Activated CD4-positive, alpha-beta memory T cell treated with anti-CD3 and anti-CD28 coated beads, Interleukin-2, amount 10 ng/mL, durations not matched to agents 7 days and 5 days (primary cell): Measurements from ENCODE around the gene SNRNP200. TPM values are rescaled to one million over a fixed set of nuclear protein-coding genes. Genes with fewer than 3 reads are reported as not detected.

Experiments used
- CTCF ChIA-PET: fragments of 350-600 bp; sonication (Branson Sonifier 250); formaldehyde crosslinking; loops from one replicate; lab custom pipeline; 2021; ENCODE audit warnings: antibody characterized with exemption, inconsistent platforms; lab: Charles Lee
- POLR2A ChIA-PET: fragments of 350-600 bp; sonication (Branson Sonifier 250); formaldehyde crosslinking; loops from one replicate; lab custom pipeline; 2021; ENCODE audit warnings: antibody characterized with exemption; lab: Charles Lee
- DNase-seq: peaks from one replicate; pipeline ENCODE4 v3.0.0-alpha.2; 2020
- H3K27ac Mint-ChIP-seq: one replicate; pipeline ENCODE4 v1.8.0; 2021; ENCODE audit warnings: mild to moderate bottlenecking, mixed read lengths
- H3K27me3 Mint-ChIP-seq: one replicate; pipeline ENCODE4 v1.8.0; 2021; ENCODE audit warnings: mixed read lengths
- H3K36me3 Mint-ChIP-seq: one replicate; pipeline ENCODE4 v1.8.0; 2021; ENCODE audit warnings: low read depth, mixed read lengths
- H3K4me1 Mint-ChIP-seq: one replicate; pipeline ENCODE4 v1.8.0; 2021; ENCODE audit warnings: mixed read lengths
- H3K4me3 Mint-ChIP-seq: one replicate; pipeline ENCODE4 v1.8.0; 2021; ENCODE audit warnings: mild to moderate bottlenecking, mixed read lengths
- H3K9me3 Mint-ChIP-seq: one replicate; pipeline ENCODE4 v1.8.0; 2021; ENCODE audit warnings: mixed read lengths
- total RNA-seq, 2 experiments: library from RNA; stranded (reverse); gene quantifications; one replicate each; pipeline ENCODE4 v1.2.3, GENCODE V29; 2021

Gene SNRNP200
- total RNA-seq, 2 experiments from 2014 or later, result 149 to 156 TPM

DNA sequence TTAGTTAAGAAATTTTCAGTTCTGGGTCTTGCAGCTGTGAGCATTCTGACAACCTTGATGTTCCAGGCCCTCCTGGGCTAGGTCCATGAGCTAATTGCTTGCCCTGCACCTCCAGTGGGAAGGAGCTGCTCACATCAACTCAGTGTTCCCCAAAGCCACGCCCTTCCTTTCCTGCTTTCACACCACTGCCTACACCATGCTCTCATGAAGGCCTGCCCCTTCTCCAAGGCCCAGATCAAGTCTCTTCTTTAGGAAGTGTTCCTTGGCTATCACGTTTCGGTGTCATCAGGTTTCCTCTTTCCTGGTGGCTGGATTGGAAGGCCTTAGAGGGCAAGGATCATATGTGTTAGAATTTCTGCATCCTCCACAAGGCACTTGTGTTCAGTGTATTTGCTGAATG is 58.3 kb downstream of the SNRNP200 start:
- H3K9me3 Mint-ChIP-seq, result peaks cover 11% of the 10 kb centered on the region
- H3K27ac Mint-ChIP-seq, result peak overlapping the region; percentile 70
- H3K27me3 Mint-ChIP-seq, result no peaks in the 10 kb centered on the region
- ChIA-PET CTCF (interaction anchor here (1.5 to 1.7 kb wide), 2 partner anchors 20 to 39 kb away, joined by 4 to 10 read pairs; partner anchors contain the start of gene STARD7), POLR2A (interaction anchor here (3.7 kb wide), 1 partner anchor 39 kb away, joined by 24 read pairs; the partner anchor contains the start of gene STARD7)
- H3K4me3 Mint-ChIP-seq, result no peak overlapping the region
- H3K36me3 Mint-ChIP-seq, result peaks cover 33% of the 10 kb centered on the region
- DNase-seq, result no peak
- peaks cover 67% of the 10 kb centered on the region for H3K4me1 Mint-ChIP-seq

DNA sequence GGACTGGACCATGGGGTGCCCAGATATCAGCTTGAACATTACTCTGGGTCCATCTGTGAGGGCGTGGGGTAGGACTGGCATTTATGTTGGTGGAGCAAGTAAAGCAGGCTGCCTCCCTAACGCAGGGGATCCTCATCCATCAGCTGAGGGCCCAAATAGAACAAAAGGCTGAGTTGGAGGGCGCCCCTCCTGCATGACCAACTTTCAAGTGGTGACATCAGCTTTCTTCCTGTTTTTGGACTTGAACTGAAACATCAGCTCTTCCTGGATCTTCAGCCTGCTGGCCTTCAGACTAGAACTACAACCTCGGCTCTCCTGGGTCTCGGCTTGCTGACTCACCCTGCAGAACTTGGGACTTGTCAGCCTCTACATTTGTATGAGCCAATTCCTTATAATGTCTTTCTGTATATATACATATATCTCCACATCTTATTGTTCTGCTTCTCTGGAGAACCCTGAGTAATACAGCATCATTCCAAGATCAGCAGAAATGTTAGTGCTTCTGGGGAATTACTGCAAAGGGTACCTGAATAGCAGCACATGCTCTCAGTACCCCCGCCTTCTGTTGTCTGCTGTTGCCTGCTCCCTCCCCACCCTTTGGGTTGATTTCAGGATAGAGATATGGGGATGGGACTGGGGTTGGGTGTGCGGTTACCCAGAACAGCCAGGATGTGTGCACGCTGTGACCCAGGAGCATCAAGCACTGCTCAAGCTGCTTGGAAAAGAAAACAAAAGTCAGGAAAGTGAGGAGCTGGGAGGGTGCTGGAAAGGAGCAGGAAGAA is 59.5 kb downstream of the SNRNP200 start:
- DNase-seq, result no peak
- Mint-ChIP-seq H3K4me1 (peaks cover 71% of the 10 kb centered on the region), H3K27me3 (no peaks in the 10 kb centered on the region), H3K9me3 (peaks cover 11% of the 10 kb centered on the region), H3K4me3 (no peak overlapping the region), H3K36me3 (peaks cover 26% of the 10 kb centered on the region), H3K27ac (peak overlapping the region; percentile 70)
- CTCF ChIA-PET, result interaction anchor here (0.7 to 1.6 kb wide), 3 partner anchors 15 to 71 kb away, joined by 3 to 5 read pairs (median 4); partner anchors contain the start of gene STARD7
- POLR2A ChIA-PET, result interaction anchor here (0.8 to 3.7 kb wide), 6 partner anchors 8 to 100 kb away, joined by 3 to 24 read pairs (median 4); partner anchors contain the start of genes DUSP2, SNRNP200 and STARD7

DNA sequence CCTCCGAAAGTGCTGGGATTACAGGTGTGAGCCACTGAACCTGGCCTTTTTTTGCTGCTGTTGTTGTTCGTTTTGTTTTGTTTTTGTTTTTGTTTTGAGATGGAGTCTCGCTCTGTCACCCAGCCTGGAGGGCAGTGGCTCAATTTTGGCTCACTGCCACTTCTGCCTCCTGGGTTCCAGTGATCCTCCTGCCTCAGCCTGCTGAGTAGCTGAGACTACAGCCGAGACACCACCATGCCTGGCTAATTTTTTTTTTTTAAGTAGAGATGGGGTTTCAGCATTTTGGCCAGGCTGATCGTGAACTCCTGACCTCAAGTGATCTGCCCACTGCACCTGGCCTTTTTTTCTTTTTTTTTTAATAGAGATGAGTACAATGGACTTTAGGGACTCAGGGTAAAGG is 61.5 kb downstream of the SNRNP200 start:
- no peak for DNase-seq
- peaks cover 11% of the 10 kb centered on the region for H3K9me3 Mint-ChIP-seq
- POLR2A ChIA-PET, result interaction anchor here (0.7 to 2.9 kb wide), 4 partner anchors 10 to 290 kb away, joined by 3 to 15 read pairs (median 9); no protein-coding TSS in a partner anchor
- H3K4me1 Mint-ChIP-seq, result peaks cover 62% of the 10 kb centered on the region
- H3K4me3 Mint-ChIP-seq, result no peak overlapping the region
- no peak overlapping the region for H3K27ac Mint-ChIP-seq
- CTCF ChIA-PET, result interaction anchor here (0.6 kb wide), 1 partner anchor 28 kb away, joined by 4 read pairs; no protein-coding TSS in a partner anchor
- H3K36me3 Mint-ChIP-seq, result peaks cover 16% of the 10 kb centered on the region
- no peaks in the 10 kb centered on the region for H3K27me3 Mint-ChIP-seq

DNA sequence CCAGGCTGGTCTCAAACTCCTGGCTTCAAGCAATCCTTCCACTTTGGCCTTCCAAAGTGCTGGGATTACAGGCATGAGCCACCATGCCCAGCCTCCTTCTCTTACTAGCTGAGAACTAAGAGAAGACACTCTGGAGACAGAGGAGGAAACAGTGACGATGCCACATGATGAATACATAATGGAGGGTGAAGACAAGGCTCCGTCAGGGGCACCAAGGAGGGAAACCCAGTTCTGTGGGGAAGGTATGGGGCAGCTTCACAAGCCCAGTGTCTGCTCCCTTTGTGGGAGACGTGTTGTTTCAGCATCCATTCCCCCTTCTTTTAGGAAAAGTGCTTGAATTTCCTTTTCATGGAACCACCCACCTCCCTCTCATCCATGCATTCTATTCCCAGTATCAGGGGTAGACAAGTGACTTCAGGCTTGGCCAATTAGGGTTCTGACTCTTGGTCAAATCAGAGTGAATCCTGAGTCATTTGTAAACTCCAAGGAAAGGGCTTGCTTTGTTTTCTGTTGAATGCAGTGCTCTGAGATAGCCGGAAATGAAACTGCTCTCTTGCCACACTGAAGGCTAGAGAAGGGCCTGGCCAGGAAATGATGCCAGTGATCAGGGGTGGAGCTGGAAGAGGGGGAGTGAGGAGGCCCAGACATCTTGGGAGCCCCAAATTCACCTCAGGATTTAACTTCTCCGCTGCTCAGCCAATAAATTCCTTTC is 63.3 kb downstream of the SNRNP200 start:
- peak; percentile 77 for DNase-seq
- Mint-ChIP-seq H3K4me3 (peak overlapping the region; percentile 31), H3K4me1 (peaks cover 54% of the 10 kb centered on the region), H3K27ac (peak overlapping the region; percentile 91), H3K9me3 (peaks cover 11% of the 10 kb centered on the region), H3K27me3 (no peaks in the 10 kb centered on the region), H3K36me3 (peaks cover 14% of the 10 kb centered on the region)
- POLR2A ChIA-PET, result interaction anchor here (0.7 to 4.1 kb wide), 13 partner anchors 8 to 94 kb away, joined by 3 to 39 read pairs (median 4); partner anchors contain the start of genes CIAO1, NCAPH, STARD7 and TMEM127
- CTCF ChIA-PET, result interaction anchor here (1.0 to 2.0 kb wide), 5 partner anchors 20 to 249 kb away, joined by 3 to 9 read pairs (median 3); partner anchors contain the start of gene STARD7

DNA sequence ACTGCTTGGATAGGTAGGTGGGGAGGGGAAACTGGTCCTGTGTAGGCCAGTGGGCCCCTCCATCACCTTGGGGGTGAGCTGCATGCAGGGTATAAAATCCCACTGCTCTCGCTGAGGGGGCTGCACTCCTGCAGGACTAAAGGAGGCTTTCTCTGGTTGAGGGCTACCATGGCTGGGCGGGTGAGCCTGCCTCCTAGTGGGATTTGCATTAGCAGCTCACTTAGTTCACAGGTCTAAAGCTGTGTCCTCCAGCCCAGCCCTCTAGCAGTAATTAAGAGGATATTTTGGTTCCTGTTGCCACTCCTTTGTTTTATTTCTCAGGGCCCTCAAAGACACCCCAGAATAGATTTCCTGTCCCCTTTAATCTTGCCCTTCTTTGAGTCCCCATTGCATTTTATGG is 64.1 kb downstream of the SNRNP200 start:
- Mint-ChIP-seq H3K27ac (peak overlapping the region; percentile 91), H3K9me3 (peaks cover 11% of the 10 kb centered on the region), H3K4me1 (peaks cover 46% of the 10 kb centered on the region), H3K36me3 (peaks cover 9% of the 10 kb centered on the region), H3K27me3 (no peaks in the 10 kb centered on the region), H3K4me3 (no peak overlapping the region)
- DNase-seq, result no peak
- ChIA-PET CTCF (interaction anchor here (1.0 to 2.0 kb wide), 5 partner anchors 21 to 249 kb away, joined by 3 to 9 read pairs (median 5); partner anchors contain the start of gene STARD7), POLR2A (interaction anchor here (0.7 to 4.1 kb wide), 11 partner anchors 7 to 95 kb away, joined by 3 to 39 read pairs (median 4); partner anchors contain the start of genes CIAO1, NCAPH, STARD7 and TMEM127)

DNA sequence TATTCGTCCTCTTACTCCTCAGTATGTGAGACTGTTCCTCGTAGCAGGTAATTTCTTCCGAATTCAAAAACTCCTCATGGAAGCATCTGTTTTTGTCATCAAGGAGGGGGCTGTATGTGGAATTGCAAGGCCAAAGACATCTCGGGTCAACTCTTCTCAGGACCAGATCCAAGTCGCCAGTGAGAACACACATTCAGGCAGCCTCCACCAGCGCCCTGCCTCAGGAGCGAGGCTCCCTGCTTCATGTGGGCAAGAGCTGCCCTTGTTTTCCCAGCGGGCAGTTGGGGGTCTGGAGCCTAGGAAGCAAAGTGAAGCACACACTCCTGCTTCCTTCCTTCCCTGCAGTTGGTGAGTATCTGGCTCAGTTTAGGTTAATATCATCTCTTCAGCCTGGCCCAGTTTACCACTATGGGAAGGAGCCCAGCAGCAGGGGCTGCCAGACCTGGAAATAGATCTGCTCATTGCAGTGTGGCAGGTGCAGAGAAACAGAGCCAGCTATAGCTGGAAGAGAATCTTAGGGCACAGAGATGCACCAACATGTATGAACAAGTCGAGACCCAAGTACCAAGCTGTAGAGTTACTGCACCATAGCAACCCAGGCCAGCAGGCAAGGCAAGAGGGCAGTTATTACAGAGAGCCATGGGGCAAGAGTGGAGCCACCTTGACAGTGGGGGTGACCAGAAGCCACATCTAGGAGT is 64.9 kb downstream of the SNRNP200 start:
- Mint-ChIP-seq H3K27me3 (no peaks in the 10 kb centered on the region), H3K4me3 (no peak overlapping the region), H3K36me3 (peaks cover 2% of the 10 kb centered on the region), H3K4me1 (peaks cover 38% of the 10 kb centered on the region), H3K9me3 (peaks cover 4% of the 10 kb centered on the region), H3K27ac (peak overlapping the region; percentile 91)
- ChIA-PET CTCF (interaction anchor here (1.9 to 2.0 kb wide), 2 partner anchors 32 to 66 kb away, joined by 5 to 9 read pairs; partner anchors contain the start of gene STARD7), POLR2A (interaction anchor here (0.7 to 4.1 kb wide), 3 partner anchors 11 to 41 kb away, joined by 3 to 39 read pairs (median 7); partner anchors contain the start of gene STARD7)
- DNase-seq, result no peak

DNA sequence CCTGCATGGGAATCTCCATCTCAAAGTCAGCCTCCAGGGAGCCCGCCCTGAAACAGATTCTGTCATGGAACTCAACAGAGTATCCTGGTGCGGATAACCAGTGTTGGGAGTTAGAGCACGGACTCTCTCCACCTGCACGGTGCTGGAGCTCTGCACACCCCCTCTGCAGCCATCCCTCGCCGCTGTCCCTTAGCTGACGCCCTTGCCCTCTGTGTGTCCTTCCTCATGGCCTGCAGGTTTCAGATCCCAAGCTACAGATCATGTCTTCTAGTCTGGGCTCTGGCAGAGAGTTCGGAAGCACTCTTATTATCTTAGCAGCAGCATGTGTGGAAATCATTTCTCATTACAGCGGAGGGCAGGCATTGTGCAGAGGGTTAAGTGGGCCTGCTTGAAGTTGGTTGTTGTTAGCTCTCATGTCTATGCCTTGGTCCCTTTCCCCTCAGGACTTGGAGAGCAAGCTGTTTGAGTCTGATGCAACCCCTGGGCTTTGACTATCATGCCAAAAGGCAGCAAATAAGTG is 65.5 kb downstream of the SNRNP200 start:
- Mint-ChIP-seq H3K27me3 (no peaks in the 10 kb centered on the region), H3K4me1 (peaks cover 34% of the 10 kb centered on the region), H3K4me3 (no peak overlapping the region), H3K27ac (no peak overlapping the region), H3K36me3 (no peaks in the 10 kb centered on the region), H3K9me3 (peaks cover 2% of the 10 kb centered on the region)
- CTCF ChIA-PET, result interaction anchor here (0.8 to 1.9 kb wide), 3 partner anchors 21 to 66 kb away, joined by 3 to 5 read pairs (median 3); partner anchors contain the start of gene STARD7
- POLR2A ChIA-PET, result interaction anchor here (4.1 kb wide), 1 partner anchor 31 kb away, joined by 39 read pairs; the partner anchor contains the start of gene STARD7
- DNase-seq, result no peak

DNA sequence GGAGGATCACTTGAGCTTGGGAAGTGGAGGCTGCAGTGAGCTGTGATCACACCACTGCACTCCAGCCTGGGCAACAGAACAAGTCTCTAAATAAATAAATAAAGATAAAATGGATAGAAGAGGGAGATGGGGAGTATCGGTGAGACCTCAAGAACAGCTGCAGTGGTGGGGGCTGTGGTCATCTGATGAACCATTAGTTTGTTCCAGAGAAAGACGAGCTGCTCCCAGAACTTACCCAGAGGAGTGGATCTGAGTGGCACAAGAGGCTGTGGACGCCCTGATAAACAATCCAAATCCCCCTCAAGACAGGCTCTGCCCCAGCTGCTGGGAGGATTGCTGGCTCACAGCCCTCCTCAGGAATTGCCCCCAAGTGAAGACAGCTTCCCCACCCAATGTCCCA is 66.3 kb downstream of the SNRNP200 start:
- POLR2A ChIA-PET, result interaction anchor here (4.1 kb wide), 1 partner anchor 30 kb away, joined by 39 read pairs; the partner anchor contains the start of gene STARD7
- CTCF ChIA-PET, result interaction anchor here (0.8 to 1.9 kb wide), 3 partner anchors 21 to 65 kb away, joined by 3 to 5 read pairs (median 3); partner anchors contain the start of gene STARD7
- Mint-ChIP-seq H3K27ac (no peak overlapping the region), H3K4me1 (peaks cover 30% of the 10 kb centered on the region), H3K36me3 (no peaks in the 10 kb centered on the region), H3K27me3 (no peaks in the 10 kb centered on the region), H3K9me3 (no peaks in the 10 kb centered on the region), H3K4me3 (no peak overlapping the region)
- DNase-seq, result no peak

DNA sequence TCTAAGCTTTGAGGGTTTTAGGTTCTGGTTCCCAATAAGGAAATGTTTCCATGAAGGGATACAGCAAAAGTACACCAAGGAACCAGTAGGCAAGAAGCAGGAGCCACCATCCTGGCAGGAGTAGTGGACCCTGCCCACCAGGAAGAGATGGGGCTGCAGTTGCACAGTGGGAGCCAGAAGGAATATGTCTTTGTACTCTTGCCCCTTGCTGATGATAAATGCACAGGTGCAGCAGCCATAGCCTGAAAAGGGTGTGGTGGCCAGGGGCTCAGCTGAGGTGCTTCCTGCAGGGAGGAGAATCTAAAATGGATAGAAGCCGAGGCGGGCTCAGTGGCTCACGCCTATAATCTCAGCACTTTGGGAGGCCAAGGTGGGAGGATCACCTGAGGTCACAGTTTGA is 67.1 kb downstream of the SNRNP200 start:
- DNase-seq, result no peak
- Mint-ChIP-seq H3K9me3 (no peaks in the 10 kb centered on the region), H3K4me1 (peaks cover 27% of the 10 kb centered on the region), H3K36me3 (no peaks in the 10 kb centered on the region), H3K27me3 (no peaks in the 10 kb centered on the region), H3K27ac (no peak overlapping the region), H3K4me3 (no peak overlapping the region)
- ChIA-PET POLR2A (interaction anchor here (2.0 kb wide), 1 partner anchor 30 kb away, joined by 9 read pairs; the partner anchor contains the start of gene STARD7), CTCF (no interaction called here)

DNA sequence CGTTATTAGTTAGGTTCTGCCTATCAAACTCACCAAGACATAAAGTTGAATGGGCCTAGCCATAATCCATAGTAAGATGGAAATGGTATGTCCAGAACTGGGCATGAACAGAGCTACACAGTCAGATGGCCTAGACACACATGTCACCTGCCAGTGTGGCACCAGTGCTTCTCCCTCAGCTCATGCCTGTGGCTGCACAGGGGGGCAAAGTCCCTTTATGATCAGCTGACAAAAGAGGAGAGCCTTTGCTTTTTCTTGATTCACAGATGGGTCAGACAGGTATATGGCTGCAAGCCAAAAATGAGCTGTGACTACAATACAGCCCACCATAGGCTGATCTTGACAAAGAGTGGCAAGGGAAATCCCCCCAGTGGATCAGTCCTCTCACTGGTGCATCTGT is 68.5 kb downstream of the SNRNP200 start:
- Mint-ChIP-seq H3K4me3 (no peak overlapping the region), H3K27ac (no peak overlapping the region)

DNA sequence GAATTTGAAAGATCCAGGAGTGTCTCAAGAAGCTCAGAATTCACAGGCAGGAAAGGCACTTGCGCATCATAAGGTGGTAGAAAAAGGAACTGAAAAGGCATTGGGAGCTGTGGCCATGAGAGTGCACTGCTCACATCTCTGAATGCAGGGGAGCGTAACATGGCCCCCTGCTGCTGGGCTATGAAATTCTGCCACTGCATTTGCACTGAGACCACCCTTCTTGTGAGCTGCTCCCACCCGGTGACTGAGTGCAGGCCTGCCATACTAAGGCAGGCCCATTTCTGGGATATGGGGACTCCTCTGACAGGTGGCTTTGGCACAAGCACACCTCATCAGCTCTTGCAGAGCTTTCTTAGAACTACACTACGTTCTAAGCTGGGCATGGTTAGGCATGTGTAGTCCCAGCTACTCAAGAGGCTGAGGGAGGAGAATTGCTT is 71.4 kb downstream of the SNRNP200 start:
- H3K36me3 Mint-ChIP-seq, result no peaks in the 10 kb centered on the region
- no peak overlapping the region for H3K4me3 Mint-ChIP-seq
- H3K27me3 Mint-ChIP-seq, result no peaks in the 10 kb centered on the region
- no peaks in the 10 kb centered on the region for H3K9me3 Mint-ChIP-seq
- ChIA-PET POLR2A (interaction anchor here (1.0 to 4.4 kb wide), 2 partner anchors 8 to 25 kb away, joined by 3 to 18 read pairs; partner anchors contain the start of gene STARD7), CTCF (interaction anchor here (0.7 to 2.7 kb wide), 2 partner anchors 27 to 31 kb away, joined by 3 to 8 read pairs; no protein-coding TSS in a partner anchor)
- DNase-seq, result no peak
- H3K4me1 Mint-ChIP-seq, result no peaks in the 10 kb centered on the region
- H3K27ac Mint-ChIP-seq, result no peak overlapping the region

More for the DNA sequence above, 68.5 kb downstream of the SNRNP200 start:
- no peak for DNase-seq
- no peaks in the 10 kb centered on the region for H3K27me3 Mint-ChIP-seq
- H3K36me3 Mint-ChIP-seq, result no peaks in the 10 kb centered on the region
- H3K4me1 Mint-ChIP-seq, result peaks cover 13% of the 10 kb centered on the region
- CTCF ChIA-PET, result no interaction called here
- H3K9me3 Mint-ChIP-seq, result no peaks in the 10 kb centered on the region
- POLR2A ChIA-PET, result interaction anchor here (1.6 to 2.0 kb wide), 2 partner anchors 9 to 29 kb away, joined by 4 to 9 read pairs; partner anchors contain the start of gene STARD7
